Trophoblast cell (in vitro differentiated cells and primary cell): ENCODE results near the gene SLC35D2.

Experiments used
- DNase-seq, 2 donors: peaks; one replicate each; pipeline ENCODE4 v3.0.0-alpha.2; 2016
- H2AFZ ChIP-seq: 2 replicates; pipeline ENCODE4 v1.6.1; 2013; ENCODE audit warnings: low read length, moderate library complexity, mild to moderate bottlenecking; ENCODE audit not compliant: insufficient read depth, poor library complexity
- H2AK5ac ChIP-seq: 2 replicates; pipeline ENCODE4 v1.6.1; 2013; ENCODE audit warnings: mild to moderate bottlenecking, low read length
- H2BK120ac ChIP-seq: 2 replicates; pipeline ENCODE4 v1.6.1; 2013; ENCODE audit warnings: low read length, mild to moderate bottlenecking, moderate library complexity; ENCODE audit not compliant: insufficient read depth, poor library complexity
- H2BK12ac ChIP-seq: 2 replicates; pipeline ENCODE4 v1.6.1; 2013; ENCODE audit warnings: mild to moderate bottlenecking, low read length, moderate library complexity
- H2BK5ac ChIP-seq: 2 replicates; pipeline ENCODE4 v1.6.1; 2013; ENCODE audit warnings: low read length, low read depth, moderate library complexity, mild to moderate bottlenecking; ENCODE audit not compliant: poor library complexity
- H3K14ac ChIP-seq: 2 replicates; pipeline ENCODE4 v1.6.1; 2013; ENCODE audit warnings: mild to moderate bottlenecking, low read length
- H3K18ac ChIP-seq: 2 replicates; pipeline ENCODE4 v1.6.1; 2013; ENCODE audit warnings: mild to moderate bottlenecking, low read length
- H3K23ac ChIP-seq: 2 replicates; pipeline ENCODE4 v1.6.1; 2013; ENCODE audit warnings: low read length
- H3K27ac ChIP-seq: 2 replicates; pipeline ENCODE4 v1.5.1; 2013; ENCODE audit warnings: low read depth, mild to moderate bottlenecking, inconsistent platforms, low read length, moderate library complexity
- H3K27me3 ChIP-seq: 2 replicates; pipeline ENCODE4 v1.6.1; 2013; ENCODE audit warnings: inconsistent platforms, mild to moderate bottlenecking, low read length, moderate library complexity; ENCODE audit not compliant: insufficient read depth
- H3K36me3 ChIP-seq, 2 experiments: 1 replicate in 1 of 2; 2 replicates in 1 of 2; pipeline ENCODE4 v1.6.1; 2013; ENCODE audit warnings: low read length in 2 of 2, mild to moderate bottlenecking in 2 of 2, moderate library complexity in 1 of 2; ENCODE audit not compliant: insufficient read depth in 2 of 2, control insufficient read depth in 1 of 2
- H3K4ac ChIP-seq: 2 replicates; pipeline ENCODE4 v1.6.1; 2013; ENCODE audit warnings: low read depth, mild to moderate bottlenecking, low read length, moderate library complexity
- H3K4me1 ChIP-seq, 2 experiments: 1 replicate in 1 of 2; 2 replicates in 1 of 2; pipeline ENCODE4 v1.6.1; 2013; ENCODE audit warnings: low read length in 2 of 2, mild to moderate bottlenecking in 2 of 2, moderate library complexity in 1 of 2; ENCODE audit not compliant: insufficient read depth in 2 of 2, control insufficient read depth in 1 of 2
- H3K4me2 ChIP-seq: 2 replicates; pipeline ENCODE4 v1.6.1; 2013; ENCODE audit warnings: inconsistent platforms, mild to moderate bottlenecking, low read length, moderate library complexity
- H3K4me3 ChIP-seq: 2 replicates; pipeline ENCODE4 v1.5.1; 2013; ENCODE audit warnings: mild to moderate bottlenecking, low read depth, low read length, inconsistent platforms
- H3K79me1 ChIP-seq: one replicate; pipeline ENCODE4 v1.6.1; 2013; ENCODE audit warnings: low read length
- H3K79me2 ChIP-seq: 2 replicates; pipeline ENCODE4 v1.6.1; 2013; ENCODE audit warnings: low read length, mild to moderate bottlenecking; ENCODE audit not compliant: control insufficient read depth, insufficient read depth, poor library complexity
- H3K9ac ChIP-seq: 2 replicates; pipeline ENCODE4 v1.6.1; 2013; ENCODE audit warnings: mild to moderate bottlenecking, low read length
- H3K9me3 ChIP-seq: 2 replicates; pipeline ENCODE4 v1.6.1; 2013; ENCODE audit warnings: low read depth, mild to moderate bottlenecking, control low read depth, inconsistent platforms, low read length; ENCODE audit not compliant: insufficient read depth
- H4K12ac ChIP-seq: 2 replicates; pipeline ENCODE4 v1.6.1; 2013; ENCODE audit warnings: low read depth, mild to moderate bottlenecking, low read length, moderate library complexity
- H4K8ac ChIP-seq: 2 replicates; pipeline ENCODE4 v1.6.1; 2013; ENCODE audit warnings: low read depth, mild to moderate bottlenecking, low read length, moderate library complexity
- H4K91ac ChIP-seq: one replicate; pipeline ENCODE4 v1.6.1; 2013; ENCODE audit warnings: low read depth, mild to moderate bottlenecking, low read length, moderate library complexity
- WGBS: extraction: QIAGEN DNeasy Blood & Tissue Kit; methylation state at CpG from one replicate; pipeline ENCODE4 v1.1.7; 2013; ENCODE audit warnings: missing lambda C conversion rate; ENCODE audit not compliant: insufficient read length, insufficient coverage; ENCODE audit errors: extremely low coverage; 5-methylcytosine and 5-hydroxymethylcytosine counted together

SLC35D2 gene

DNA sequence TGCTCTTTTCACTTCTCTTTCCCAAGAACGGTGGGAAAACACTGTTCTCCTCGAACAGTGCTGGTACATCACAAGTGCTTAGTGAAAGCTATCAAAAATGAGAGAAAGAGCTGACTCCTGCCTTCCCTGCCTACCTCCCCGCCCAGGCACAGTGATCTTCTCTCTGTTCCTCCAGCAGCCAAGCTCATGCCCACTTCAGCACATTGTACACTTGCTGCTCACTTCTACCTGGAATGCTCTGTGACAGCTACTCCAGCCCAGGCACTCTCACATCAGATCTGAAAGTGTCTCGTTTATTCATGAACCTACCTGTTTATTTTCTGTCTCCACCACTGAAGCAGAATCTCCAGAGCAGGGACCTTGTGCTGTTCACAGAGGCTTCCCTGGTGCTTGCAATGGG lies 1.8 kb downstream of the SLC35D2 start:
- no peak overlapping the region for H3K4ac ChIP-seq
- no peak for DNase-seq
- H3K27me3 ChIP-seq: no peaks in the 10 kb centered on the region
- H2BK120ac ChIP-seq: no peak overlapping the region
- peaks cover 4% of the 10 kb centered on the region for H3K79me1 ChIP-seq
- no peaks in the 10 kb centered on the region for H3K9me3 ChIP-seq
- peaks cover 0 to 5% of the 10 kb centered on the region in 2 experiments for H3K36me3 ChIP-seq
- no peak overlapping the region for H2AK5ac ChIP-seq
- no peak overlapping the region for H4K12ac ChIP-seq
- H3K14ac ChIP-seq: no peak overlapping the region
- H2BK5ac ChIP-seq: no peak overlapping the region
- peaks cover 2% of the 10 kb centered on the region for H3K79me2 ChIP-seq
- no peak overlapping the region for H3K4me3 ChIP-seq
- H3K27ac ChIP-seq: no peak overlapping the region
- H3K23ac ChIP-seq: no peak overlapping the region
- H3K18ac ChIP-seq: no peak overlapping the region
- no peak overlapping the region for H4K8ac ChIP-seq
- H3K4me2 ChIP-seq: no peak overlapping the region
- no peak overlapping the region for H4K91ac ChIP-seq
- no peak overlapping the region for H3K9ac ChIP-seq
- no peak overlapping the region for H2BK12ac ChIP-seq
- no peak overlapping the region for H2AFZ ChIP-seq
- WGBS: no CpG with 5 or more reads among the region's 4 CpGs
- H3K4me1 ChIP-seq: peaks cover 4 to 12% of the 10 kb centered on the region in 2 experiments

DNA sequence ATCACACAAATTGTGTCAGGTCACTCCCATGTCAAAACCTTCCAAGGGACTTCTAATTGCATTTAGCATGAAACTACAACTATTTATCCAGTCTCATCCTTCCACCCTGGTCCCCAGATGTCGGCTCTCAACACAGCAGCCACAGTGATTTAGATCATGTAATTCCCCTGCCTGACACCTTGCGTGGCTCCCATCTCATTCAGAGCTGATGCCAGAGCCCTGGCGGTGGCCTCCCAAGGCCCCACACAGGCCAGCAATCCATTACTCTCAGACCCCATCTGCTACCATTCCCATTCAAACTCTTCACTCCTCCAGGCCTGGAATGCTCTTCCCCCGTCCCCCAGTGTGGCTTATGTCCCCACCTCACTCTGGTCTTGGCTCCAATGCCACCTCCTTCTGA lies 2.4 kb downstream of the SLC35D2 start:
- Histone ChIP-seq H4K12ac (no peak overlapping the region), H3K23ac (no peak overlapping the region), H4K91ac (no peak overlapping the region), H3K18ac (no peak overlapping the region), H3K79me1 (peaks cover 4% of the 10 kb centered on the region), H2AK5ac (no peak overlapping the region), H3K27me3 (no peaks in the 10 kb centered on the region), H3K36me3 (peaks cover 0 to 5% of the 10 kb centered on the region in 2 experiments), H3K27ac (no peak overlapping the region), H3K4me1 (peaks cover 4 to 12% of the 10 kb centered on the region in 2 experiments), H3K9me3 (no peaks in the 10 kb centered on the region), H2AFZ (no peak overlapping the region), H2BK120ac (no peak overlapping the region), H3K14ac (no peak overlapping the region), H4K8ac (no peak overlapping the region), H3K79me2 (peaks cover 2% of the 10 kb centered on the region), H3K4ac (no peak overlapping the region), H3K4me3 (no peak overlapping the region), H3K9ac (no peak overlapping the region), H2BK12ac (no peak overlapping the region), H3K4me2 (no peak overlapping the region), H2BK5ac (no peak overlapping the region)
- no CpG with 5 or more reads among the region's 4 CpGs for WGBS
- DNase-seq: no peak

DNA sequence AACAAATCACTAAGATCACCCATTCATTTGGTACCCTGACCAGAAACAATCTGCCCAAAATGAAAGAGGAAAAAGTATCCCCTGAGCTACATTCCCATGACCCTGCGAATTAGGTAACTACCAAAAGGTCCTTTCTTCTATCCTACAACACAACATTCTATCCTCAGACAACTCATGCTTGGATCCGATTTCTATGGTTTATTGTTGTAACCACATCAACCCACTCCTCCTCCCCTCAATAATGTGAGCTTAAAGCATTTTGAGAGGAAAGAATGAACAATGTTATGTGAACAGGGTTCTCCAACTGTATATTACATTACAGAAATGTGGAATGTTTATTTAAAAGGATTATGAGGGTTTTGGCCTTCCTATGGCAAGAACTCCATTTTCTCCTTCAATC lies 4.0 kb downstream of the SLC35D2 start:
- Histone ChIP-seq H3K79me1 (peaks cover 4% of the 10 kb centered on the region), H3K79me2 (peaks cover 2% of the 10 kb centered on the region), H3K27me3 (no peaks in the 10 kb centered on the region), H3K36me3 (peaks cover 2 to 5% of the 10 kb centered on the region in 2 experiments), H2BK12ac (no peak overlapping the region), H3K4me3 (no peak overlapping the region), H4K12ac (no peak overlapping the region), H2AK5ac (no peak overlapping the region), H3K27ac (no peak overlapping the region), H4K91ac (no peak overlapping the region), H3K9me3 (no peaks in the 10 kb centered on the region), H3K9ac (no peak overlapping the region), H3K4me2 (no peak overlapping the region), H3K14ac (no peak overlapping the region), H3K23ac (no peak overlapping the region), H2AFZ (no peak overlapping the region), H3K4me1 (peaks cover 4 to 12% of the 10 kb centered on the region in 2 experiments), H3K4ac (no peak overlapping the region), H2BK5ac (no peak overlapping the region), H2BK120ac (no peak overlapping the region), H3K18ac (no peak overlapping the region), H4K8ac (no peak overlapping the region)
- DNase-seq: no peak
- WGBS: no CpG with 5 or more reads among the region's 2 CpGs

DNA sequence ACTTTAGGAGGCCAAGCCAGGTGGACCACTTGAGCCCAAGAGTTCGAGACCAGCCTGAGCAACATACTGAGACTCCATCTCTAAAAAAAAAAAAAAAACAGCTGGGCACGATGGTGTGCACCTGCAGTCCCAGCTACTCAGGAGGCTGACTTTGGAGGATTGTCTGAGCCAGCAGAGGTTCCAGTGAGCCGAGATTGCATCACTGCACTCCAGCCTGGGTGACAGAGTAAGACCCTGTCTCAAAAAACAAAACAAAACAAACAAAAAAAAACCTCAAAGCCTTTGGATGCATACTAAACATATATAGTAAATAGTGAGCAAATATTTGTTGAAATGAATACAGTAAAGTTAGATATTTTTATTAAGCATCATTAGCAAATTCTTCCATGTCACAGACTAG lies 5.3 kb downstream of the SLC35D2 start:
- peaks cover 2% of the 10 kb centered on the region for H3K79me2 ChIP-seq
- H3K36me3 ChIP-seq: peaks cover 2 to 5% of the 10 kb centered on the region in 2 experiments
- H2AFZ ChIP-seq: no peak overlapping the region
- no peak overlapping the region for H2BK12ac ChIP-seq
- no peaks in the 10 kb centered on the region for H3K9me3 ChIP-seq
- H3K4ac ChIP-seq: no peak overlapping the region
- H4K8ac ChIP-seq: no peak overlapping the region
- no peaks in the 10 kb centered on the region for H3K27me3 ChIP-seq
- H3K14ac ChIP-seq: no peak overlapping the region
- no peak overlapping the region for H3K18ac ChIP-seq
- no CpG with 5 or more reads among the region's 3 CpGs for WGBS
- peaks cover 2% of the 10 kb centered on the region for H3K79me1 ChIP-seq
- H3K23ac ChIP-seq: no peak overlapping the region
- no peak overlapping the region for H4K12ac ChIP-seq
- H3K4me3 ChIP-seq: no peak overlapping the region
- no peak overlapping the region for H3K4me2 ChIP-seq
- no peak overlapping the region for H2AK5ac ChIP-seq
- no peak overlapping the region for H3K27ac ChIP-seq
- H4K91ac ChIP-seq: no peak overlapping the region
- no peak overlapping the region for H3K9ac ChIP-seq
- no peak for DNase-seq
- H2BK5ac ChIP-seq: no peak overlapping the region
- no peak overlapping the region for H2BK120ac ChIP-seq
- peaks cover 4 to 12% of the 10 kb centered on the region in 2 experiments for H3K4me1 ChIP-seq
